Muscle of leg (tissue), 11 donors: ENCODE measurements around the gene MCRS1. TPM values are rescaled to one million over a fixed set of nuclear protein-coding genes. Genes with fewer than 3 reads are reported as not detected.

Experiments used
- DNase-seq: peaks from one replicate; pipeline ENCODE4 v3.0.0; 2013
- H3K27ac ChIP-seq: one replicate; pipeline ENCODE4 v1.5.1; 2013; ENCODE audit warnings: mild to moderate bottlenecking, low read length, control low read depth
- H3K27me3 ChIP-seq: one replicate; pipeline ENCODE4 v1.6.1; 2013; ENCODE audit warnings: low read length; ENCODE audit not compliant: control insufficient read depth, insufficient read depth
- H3K36me3 ChIP-seq: one replicate; pipeline ENCODE4 v1.6.1; 2013; ENCODE audit warnings: low read length; ENCODE audit not compliant: control insufficient read depth, insufficient read depth
- H3K4me1 ChIP-seq: one replicate; pipeline ENCODE4 v1.6.1; 2013; ENCODE audit warnings: low read length; ENCODE audit not compliant: control insufficient read depth, insufficient read depth
- H3K4me3 ChIP-seq: one replicate; pipeline ENCODE4 v1.5.1; 2013; ENCODE audit warnings: low read length, control low read depth
- H3K9me3 ChIP-seq: replicated peaks from 2 replicates; pipeline ENCODE4 v1.6.1; 2013; ENCODE audit warnings: low read depth, low read length; ENCODE audit not compliant: control insufficient read depth
- WGBS: methylation state at CpG from one replicate; pipeline ENCODE4 v1.1.5; 2013; ENCODE audit warnings: missing lambda C conversion rate; ENCODE audit not compliant: insufficient coverage; 5-methylcytosine and 5-hydroxymethylcytosine counted together
- polyA plus RNA-seq, 8 donors: library from polyadenylated mRNA; unstranded; fragments of 120-200 nt; gene quantifications; one replicate each; pipeline versions ENCODE4 v1.2.1 to v1.2.3, GENCODE V29; 2013; ENCODE audit warnings: inconsistent platforms in 1 of 8, low replicate concordance in 1 of 8; ENCODE audit not compliant: insufficient read length in 8 of 8, insufficient read depth in 1 of 8
- total RNA-seq: library from RNA; stranded (reverse); fragments of 120-200 nt; gene quantifications from one replicate; pipeline ENCODE4 v1.2.4, GENCODE V29; 2013

The MCRS1 gene
- total and polyA plus RNA-seq, 9 donors, result 52.5 to 77.2 (median 59.8) TPM

- Histone ChIP-seq H3K4me3 (no peak overlapping the region), H3K27ac (no peak overlapping the region), H3K4me1 (peaks cover 3% of the 10 kb centered on the region), H3K36me3 (peaks cover 12% of the 10 kb centered on the region), H3K27me3 (no peaks in the 10 kb centered on the region), H3K9me3 (no peaks in the 10 kb centered on the region)
- DNase-seq, result no peak
- 20% methylated on average over 1 of the region's 5 CpGs for WGBS
Observed at GRCh38 chr12:49604856-49605255, 36.9 kb upstream of the MCRS1 start.

- Histone ChIP-seq H3K27me3 (no peaks in the 10 kb centered on the region), H3K4me3 (no peak overlapping the region), H3K4me1 (peaks cover 3% of the 10 kb centered on the region), H3K9me3 (no peaks in the 10 kb centered on the region), H3K36me3 (peaks cover 17% of the 10 kb centered on the region), H3K27ac (no peak overlapping the region)
- no CpG with 5 or more reads among the region's 1 CpG for WGBS
- DNase-seq, result no peak
Observed at GRCh38 chr12:49603721-49604120, 35.8 kb upstream of the MCRS1 start.

GRCh38 chr12:49599961-49600360, 32.0 kb upstream of the MCRS1 start:
- no peak overlapping the region for H3K4me3 ChIP-seq
- no peaks in the 10 kb centered on the region for H3K9me3 ChIP-seq
- H3K36me3 ChIP-seq, result peaks cover 22% of the 10 kb centered on the region
- H3K4me1 ChIP-seq, result peaks cover 4% of the 10 kb centered on the region
- 93% methylated on average over 8 of the region's 8 CpGs for WGBS
- H3K27ac ChIP-seq, result no peak overlapping the region
- DNase-seq, result no peak
- no peaks in the 10 kb centered on the region for H3K27me3 ChIP-seq

- H3K4me1 ChIP-seq, result peaks cover 2% of the 10 kb centered on the region
- no peaks in the 10 kb centered on the region for H3K9me3 ChIP-seq
- no peak overlapping the region for H3K27ac ChIP-seq
- 69% methylated on average over 7 of the region's 10 CpGs for WGBS
- no peaks in the 10 kb centered on the region for H3K27me3 ChIP-seq
- DNase-seq, result no peak
- no peak overlapping the region for H3K4me3 ChIP-seq
- H3K36me3 ChIP-seq, result peaks cover 22% of the 10 kb centered on the region
Observed at GRCh38 chr12:49598527-49598926, 30.6 kb upstream of the MCRS1 start.

- H3K36me3 ChIP-seq, result peaks cover 22% of the 10 kb centered on the region
- peak overlapping the region; percentile 42 for H3K27ac ChIP-seq
- DNase-seq, result no peak
- H3K27me3 ChIP-seq, result no peaks in the 10 kb centered on the region
- peaks cover 4% of the 10 kb centered on the region for H3K9me3 ChIP-seq
- peaks cover 42% of the 10 kb centered on the region for H3K4me1 ChIP-seq
- no peak overlapping the region for H3K4me3 ChIP-seq
- 67% methylated on average over 1 of the region's 4 CpGs for WGBS
Observed at GRCh38 chr12:49588721-49589516, 21.0 kb upstream of the MCRS1 start.

- no peak for DNase-seq
- 88% methylated on average over 7 of the region's 7 CpGs for WGBS
- Histone ChIP-seq H3K27ac (no peak overlapping the region), H3K36me3 (peaks cover 22% of the 10 kb centered on the region), H3K4me3 (no peak overlapping the region), H3K9me3 (peaks cover 4% of the 10 kb centered on the region), H3K4me1 (peaks cover 48% of the 10 kb centered on the region), H3K27me3 (no peaks in the 10 kb centered on the region)
Observed at GRCh38 chr12:49588281-49588680, 20.3 kb upstream of the MCRS1 start.

- Histone ChIP-seq H3K27me3 (no peaks in the 10 kb centered on the region), H3K4me1 (peaks cover 54% of the 10 kb centered on the region), H3K36me3 (peaks cover 22% of the 10 kb centered on the region), H3K9me3 (peaks cover 4% of the 10 kb centered on the region), H3K27ac (no peak overlapping the region), H3K4me3 (no peak overlapping the region)
- WGBS, result 88% methylated on average over 3 of the region's 11 CpGs
- no peak for DNase-seq
Observed at GRCh38 chr12:49587174-49587908, 19.4 kb upstream of the MCRS1 start.

- Histone ChIP-seq H3K27ac (peak overlapping the region; percentile 52), H3K27me3 (no peaks in the 10 kb centered on the region), H3K9me3 (peaks cover 2% of the 10 kb centered on the region), H3K4me3 (no peak overlapping the region), H3K36me3 (peaks cover 20% of the 10 kb centered on the region), H3K4me1 (peaks cover 65% of the 10 kb centered on the region)
- DNase-seq, result peak; percentile 57
- WGBS, result 59% methylated on average over 13 of the region's 16 CpGs
Observed at GRCh38 chr12:49585477-49586459, 17.8 kb upstream of the MCRS1 start.

GRCh38 chr12:49584591-49584990, 16.6 kb upstream of the MCRS1 start:
- H3K9me3 ChIP-seq, result no peaks in the 10 kb centered on the region
- no peaks in the 10 kb centered on the region for H3K27me3 ChIP-seq
- no peak overlapping the region for H3K4me3 ChIP-seq
- WGBS, result 0% methylated on average over 2 of the region's 7 CpGs
- peaks cover 74% of the 10 kb centered on the region for H3K4me1 ChIP-seq
- H3K27ac ChIP-seq, result peak overlapping the region; percentile 83
- DNase-seq, result peak; percentile 85
- H3K36me3 ChIP-seq, result peaks cover 20% of the 10 kb centered on the region
